ENCODE results near the gene PCLO. TPM values are rescaled to one million over a fixed set of nuclear protein-coding genes. Genes with fewer than 3 reads are reported as not detected.

Gene PCLO
- total RNA-seq, 1 donor from 2014 or later: 0.52 TPM

DNA sequence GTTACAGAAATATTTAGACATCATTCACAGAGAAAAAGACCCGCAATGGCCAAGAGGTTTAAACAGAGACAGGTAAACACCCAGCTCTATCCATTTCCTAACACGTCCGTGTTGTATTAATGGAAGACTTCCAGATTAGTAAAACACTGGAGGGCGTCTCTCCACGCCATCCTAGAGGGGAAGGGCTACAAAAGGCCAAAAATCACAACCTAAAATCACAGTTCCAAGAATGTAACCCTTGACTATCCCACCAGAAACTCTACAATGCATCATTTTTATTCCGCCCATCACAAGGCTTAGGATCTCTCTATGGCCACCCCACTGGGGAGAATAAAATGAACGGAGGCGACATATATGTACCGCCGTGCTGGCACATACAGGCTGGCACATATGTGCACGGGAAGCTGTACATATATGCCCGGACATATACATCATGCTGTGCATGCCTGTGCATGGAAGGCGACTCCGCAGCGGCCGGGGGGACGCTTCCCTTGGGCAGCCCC, 734 bp downstream of the PCLO start:
- Histone ChIP-seq H3K27ac (ENCODE audit: low read depth, low read length) (no peak overlapping the region), H3K9me3 (ENCODE audit: control insufficient read depth in 3 of 3, low read length in 3 of 3) (no peaks in the 10 kb centered on the region), H3K4me3 (ENCODE audit: low read length in 3 of 3) (peak overlapping the region in 2 of 3 donors; percentile 63), H3K4me1 (ENCODE audit: control insufficient read depth in 3 of 3, insufficient read depth in 3 of 3, low read length in 3 of 3) (peaks cover 0 to 5% (median 5%) of the 10 kb centered on the region in 3 donors), H3K27me3 (ENCODE audit: control insufficient read depth in 3 of 3, insufficient read depth in 3 of 3, low read length in 3 of 3) (peaks cover 3 to 12% (median 9%) of the 10 kb centered on the region in 3 donors), H3K36me3 (ENCODE audit: control insufficient read depth in 3 of 3, insufficient read depth in 3 of 3, low read length in 3 of 3) (no peaks in the 10 kb centered on the region), H3K9ac (ENCODE audit: low read depth in 1 of 3, low read length in 3 of 3) (peak overlapping the region in 1 of 3 donors; percentile 61)

DNA sequence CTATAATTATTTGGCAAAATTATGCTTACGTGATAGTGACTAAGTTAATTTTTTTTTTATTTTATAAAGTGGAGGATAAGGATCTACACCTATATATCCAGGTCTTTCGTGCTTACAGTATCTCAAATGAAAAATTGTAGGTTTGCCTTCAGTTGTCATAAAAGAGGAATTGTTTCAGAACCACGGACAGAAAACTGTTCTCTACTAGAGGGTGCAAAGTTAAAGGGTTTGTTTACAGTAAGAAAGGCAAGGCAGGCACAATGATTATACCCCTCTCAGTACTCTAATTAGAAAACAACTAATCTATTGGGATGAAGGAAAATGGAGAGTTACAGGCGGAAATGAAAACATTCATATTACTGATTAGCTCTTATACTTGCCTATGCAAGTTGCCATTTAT, 1.5 kb downstream of the PCLO start:
- Histone ChIP-seq H3K9me3 (ENCODE audit: control insufficient read depth in 3 of 3, low read length in 3 of 3) (no peaks in the 10 kb centered on the region), H3K27me3 (ENCODE audit: control insufficient read depth in 3 of 3, insufficient read depth in 3 of 3, low read length in 3 of 3) (peaks cover 3 to 12% (median 9%) of the 10 kb centered on the region in 3 donors), H3K4me3 (ENCODE audit: low read length in 3 of 3) (no peak overlapping the region), H3K4me1 (ENCODE audit: control insufficient read depth in 3 of 3, insufficient read depth in 3 of 3, low read length in 3 of 3) (peaks cover 0 to 5% (median 5%) of the 10 kb centered on the region in 3 donors), H3K9ac (ENCODE audit: low read depth in 1 of 3, low read length in 3 of 3) (no peak overlapping the region), H3K36me3 (ENCODE audit: control insufficient read depth in 3 of 3, insufficient read depth in 3 of 3, low read length in 3 of 3) (no peaks in the 10 kb centered on the region), H3K27ac (ENCODE audit: low read depth, low read length) (no peak overlapping the region)

DNA sequence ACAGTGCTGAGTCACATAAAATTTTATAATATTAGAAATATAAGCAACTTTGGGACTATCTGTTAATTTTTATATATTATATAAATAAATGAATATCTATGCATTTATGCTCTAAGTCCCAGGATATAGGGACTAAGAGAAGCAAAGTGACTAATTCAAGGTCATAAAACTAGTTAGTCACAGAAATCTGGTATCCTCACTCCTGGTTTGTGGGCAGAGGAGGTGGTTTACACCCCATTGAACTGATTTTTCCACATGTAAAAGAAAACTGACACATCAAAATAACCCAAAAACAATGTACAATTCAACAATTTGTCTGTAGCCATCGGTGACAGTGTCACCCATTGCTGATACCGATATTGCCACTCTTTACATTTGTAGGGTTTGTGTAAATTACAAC, 3.0 kb downstream of the PCLO start:
- Histone ChIP-seq H3K4me1 (ENCODE audit: control insufficient read depth in 3 of 3, insufficient read depth in 3 of 3, low read length in 3 of 3) (peaks cover 0 to 5% (median 5%) of the 10 kb centered on the region in 3 donors), H3K27me3 (ENCODE audit: control insufficient read depth in 3 of 3, insufficient read depth in 3 of 3, low read length in 3 of 3) (peaks cover 3 to 12% (median 9%) of the 10 kb centered on the region in 3 donors), H3K9me3 (ENCODE audit: control insufficient read depth in 3 of 3, low read length in 3 of 3) (no peaks in the 10 kb centered on the region), H3K27ac (ENCODE audit: low read depth, low read length) (no peak overlapping the region), H3K9ac (ENCODE audit: low read depth in 1 of 3, low read length in 3 of 3) (no peak overlapping the region), H3K4me3 (ENCODE audit: low read length in 3 of 3) (no peak overlapping the region), H3K36me3 (ENCODE audit: control insufficient read depth in 3 of 3, insufficient read depth in 3 of 3, low read length in 3 of 3) (no peaks in the 10 kb centered on the region)

GRCh38 chr7:83156006-83156405, 6.7 kb downstream of the PCLO start:
- H3K27me3 ChIP-seq (ENCODE audit: control insufficient read depth in 3 of 3, insufficient read depth in 3 of 3, low read length in 3 of 3): no peaks in the 10 kb centered on the region
- no peak overlapping the region for H3K4me3 ChIP-seq (ENCODE audit: low read length in 3 of 3)
- H3K4me1 ChIP-seq (ENCODE audit: control insufficient read depth in 3 of 3, insufficient read depth in 3 of 3, low read length in 3 of 3): no peaks in the 10 kb centered on the region
- H3K9me3 ChIP-seq (ENCODE audit: control insufficient read depth in 3 of 3, low read length in 3 of 3): no peaks in the 10 kb centered on the region
- no peaks in the 10 kb centered on the region for H3K36me3 ChIP-seq (ENCODE audit: control insufficient read depth in 3 of 3, insufficient read depth in 3 of 3, low read length in 3 of 3)
- H3K27ac ChIP-seq (ENCODE audit: low read depth, low read length): no peak overlapping the region
- H3K9ac ChIP-seq (ENCODE audit: low read depth in 1 of 3, low read length in 3 of 3): no peak overlapping the region

- Histone ChIP-seq H3K9me3 (ENCODE audit: control insufficient read depth in 3 of 3, low read length in 3 of 3) (no peaks in the 10 kb centered on the region), H3K27ac (ENCODE audit: low read depth, low read length) (no peak overlapping the region), H3K4me1 (ENCODE audit: control insufficient read depth in 3 of 3, insufficient read depth in 3 of 3, low read length in 3 of 3) (no peaks in the 10 kb centered on the region), H3K36me3 (ENCODE audit: control insufficient read depth in 3 of 3, insufficient read depth in 3 of 3, low read length in 3 of 3) (no peaks in the 10 kb centered on the region), H3K27me3 (ENCODE audit: control insufficient read depth in 3 of 3, insufficient read depth in 3 of 3, low read length in 3 of 3) (no peaks in the 10 kb centered on the region), H3K4me3 (ENCODE audit: low read length in 3 of 3) (no peak overlapping the region), H3K9ac (ENCODE audit: low read depth in 1 of 3, low read length in 3 of 3) (no peak overlapping the region)
Observed at GRCh38 chr7:83155407-83155806, 7.3 kb downstream of the PCLO start.

GRCh38 chr7:83153419-83153818, 9.3 kb downstream of the PCLO start:
- Histone ChIP-seq H3K9ac (ENCODE audit: low read depth in 1 of 3, low read length in 3 of 3) (no peak overlapping the region), H3K36me3 (ENCODE audit: control insufficient read depth in 3 of 3, insufficient read depth in 3 of 3, low read length in 3 of 3) (no peaks in the 10 kb centered on the region), H3K9me3 (ENCODE audit: control insufficient read depth in 3 of 3, low read length in 3 of 3) (no peaks in the 10 kb centered on the region), H3K4me1 (ENCODE audit: control insufficient read depth in 3 of 3, insufficient read depth in 3 of 3, low read length in 3 of 3) (no peaks in the 10 kb centered on the region), H3K27me3 (ENCODE audit: control insufficient read depth in 3 of 3, insufficient read depth in 3 of 3, low read length in 3 of 3) (no peaks in the 10 kb centered on the region), H3K4me3 (ENCODE audit: low read length in 3 of 3) (no peak overlapping the region), H3K27ac (ENCODE audit: low read depth, low read length) (no peak overlapping the region)

DNA sequence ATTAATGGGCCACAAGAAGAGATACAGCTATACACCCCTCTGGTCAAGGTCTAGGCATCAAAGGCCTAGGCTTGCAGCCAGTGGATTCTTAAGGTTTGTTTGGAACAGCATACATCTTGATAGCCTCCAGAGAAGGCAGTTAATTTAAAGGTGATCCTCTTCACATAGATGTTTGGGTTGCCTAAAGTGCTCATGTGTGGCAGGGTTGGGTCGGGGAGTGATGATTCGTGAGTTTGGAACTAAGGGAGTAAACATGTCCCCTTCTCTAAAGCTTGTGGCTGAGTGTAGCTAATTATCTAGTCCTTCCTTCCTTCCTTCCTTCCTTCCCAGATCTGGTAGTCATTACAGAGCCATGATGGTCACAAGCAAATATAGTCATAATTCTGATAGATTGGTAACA, 12.4 kb downstream of the PCLO start:
- Histone ChIP-seq H3K27ac (ENCODE audit: low read depth, low read length) (no peak overlapping the region), H3K4me1 (ENCODE audit: control insufficient read depth in 3 of 3, insufficient read depth in 3 of 3, low read length in 3 of 3) (no peaks in the 10 kb centered on the region), H3K4me3 (ENCODE audit: low read length in 3 of 3) (no peak overlapping the region), H3K27me3 (ENCODE audit: control insufficient read depth in 3 of 3, insufficient read depth in 3 of 3, low read length in 3 of 3) (no peaks in the 10 kb centered on the region), H3K9me3 (ENCODE audit: control insufficient read depth in 3 of 3, low read length in 3 of 3) (no peaks in the 10 kb centered on the region), H3K9ac (ENCODE audit: low read depth in 1 of 3, low read length in 3 of 3) (no peak overlapping the region), H3K36me3 (ENCODE audit: control insufficient read depth in 3 of 3, insufficient read depth in 3 of 3, low read length in 3 of 3) (no peaks in the 10 kb centered on the region)

DNA sequence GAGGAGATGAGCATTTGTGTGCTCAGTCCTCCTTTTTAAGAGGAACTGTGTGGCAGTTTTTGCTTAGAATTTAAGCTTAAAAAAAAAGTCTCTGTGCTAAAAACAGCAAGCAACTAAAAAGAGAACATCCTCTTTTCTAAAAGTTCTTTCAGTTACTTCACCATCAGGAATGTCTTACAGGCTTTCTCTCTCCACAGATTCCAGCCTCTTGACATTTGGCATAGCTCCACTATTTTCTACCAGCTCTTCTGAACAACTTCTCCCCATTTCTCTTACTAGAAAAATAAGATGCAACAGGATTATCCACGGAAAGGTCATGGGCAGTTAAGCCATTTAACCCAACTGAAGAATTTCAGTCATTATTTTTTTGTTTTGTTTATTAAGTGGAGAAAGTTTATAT, 13.2 kb downstream of the PCLO start:
- no peak overlapping the region for H3K4me3 ChIP-seq (ENCODE audit: low read length in 3 of 3)
- H3K4me1 ChIP-seq (ENCODE audit: control insufficient read depth in 3 of 3, insufficient read depth in 3 of 3, low read length in 3 of 3): no peaks in the 10 kb centered on the region
- no peaks in the 10 kb centered on the region for H3K9me3 ChIP-seq (ENCODE audit: control insufficient read depth in 3 of 3, low read length in 3 of 3)
- no peak overlapping the region for H3K27ac ChIP-seq (ENCODE audit: low read depth, low read length)
- H3K9ac ChIP-seq (ENCODE audit: low read depth in 1 of 3, low read length in 3 of 3): no peak overlapping the region
- H3K27me3 ChIP-seq (ENCODE audit: control insufficient read depth in 3 of 3, insufficient read depth in 3 of 3, low read length in 3 of 3): no peaks in the 10 kb centered on the region
- H3K36me3 ChIP-seq (ENCODE audit: control insufficient read depth in 3 of 3, insufficient read depth in 3 of 3, low read length in 3 of 3): no peaks in the 10 kb centered on the region

DNA sequence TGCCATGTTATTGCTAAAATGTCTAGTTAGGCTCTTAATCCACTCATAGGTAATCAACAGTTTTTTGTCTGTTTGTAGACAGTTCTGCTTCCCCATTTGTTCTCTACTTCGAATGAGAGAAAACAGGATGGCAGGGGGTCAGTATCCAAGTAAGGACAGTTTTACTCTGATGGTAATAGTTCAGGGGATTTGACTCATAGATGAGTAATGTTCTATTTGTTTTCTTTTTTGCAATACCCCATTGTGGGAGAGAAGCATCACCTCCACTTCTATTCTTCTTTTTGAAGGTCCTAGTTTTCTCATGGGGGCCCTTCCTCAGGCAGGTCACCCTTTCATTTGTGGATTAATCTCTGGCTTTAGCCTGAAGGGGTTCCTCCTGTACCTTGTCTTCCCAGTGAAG, 13.9 kb downstream of the PCLO start:
- Histone ChIP-seq H3K9ac (ENCODE audit: low read depth in 1 of 3, low read length in 3 of 3) (no peak overlapping the region), H3K9me3 (ENCODE audit: control insufficient read depth in 3 of 3, low read length in 3 of 3) (no peaks in the 10 kb centered on the region), H3K4me3 (ENCODE audit: low read length in 3 of 3) (no peak overlapping the region)

GRCh38 chr7:83143107-83143506, 19.6 kb downstream of the PCLO start:
- Histone ChIP-seq H3K4me3 (ENCODE audit: low read length in 3 of 3) (no peak overlapping the region), H3K27me3 (ENCODE audit: control insufficient read depth in 3 of 3, insufficient read depth in 3 of 3, low read length in 3 of 3) (no peaks in the 10 kb centered on the region), H3K27ac (ENCODE audit: low read depth, low read length) (no peak overlapping the region), H3K4me1 (ENCODE audit: control insufficient read depth in 3 of 3, insufficient read depth in 3 of 3, low read length in 3 of 3) (no peaks in the 10 kb centered on the region), H3K9me3 (ENCODE audit: control insufficient read depth in 3 of 3, low read length in 3 of 3) (no peaks in the 10 kb centered on the region), H3K9ac (ENCODE audit: low read depth in 1 of 3, low read length in 3 of 3) (no peak overlapping the region), H3K36me3 (ENCODE audit: control insufficient read depth in 3 of 3, insufficient read depth in 3 of 3, low read length in 3 of 3) (no peaks in the 10 kb centered on the region)

More for the DNA sequence above, 13.9 kb downstream of the PCLO start:
- H3K36me3 ChIP-seq (ENCODE audit: control insufficient read depth in 3 of 3, insufficient read depth in 3 of 3, low read length in 3 of 3): no peaks in the 10 kb centered on the region
- no peak overlapping the region for H3K27ac ChIP-seq (ENCODE audit: low read depth, low read length)
- no peaks in the 10 kb centered on the region for H3K4me1 ChIP-seq (ENCODE audit: control insufficient read depth in 3 of 3, insufficient read depth in 3 of 3, low read length in 3 of 3)
- H3K27me3 ChIP-seq (ENCODE audit: control insufficient read depth in 3 of 3, insufficient read depth in 3 of 3, low read length in 3 of 3): no peaks in the 10 kb centered on the region

DNA sequence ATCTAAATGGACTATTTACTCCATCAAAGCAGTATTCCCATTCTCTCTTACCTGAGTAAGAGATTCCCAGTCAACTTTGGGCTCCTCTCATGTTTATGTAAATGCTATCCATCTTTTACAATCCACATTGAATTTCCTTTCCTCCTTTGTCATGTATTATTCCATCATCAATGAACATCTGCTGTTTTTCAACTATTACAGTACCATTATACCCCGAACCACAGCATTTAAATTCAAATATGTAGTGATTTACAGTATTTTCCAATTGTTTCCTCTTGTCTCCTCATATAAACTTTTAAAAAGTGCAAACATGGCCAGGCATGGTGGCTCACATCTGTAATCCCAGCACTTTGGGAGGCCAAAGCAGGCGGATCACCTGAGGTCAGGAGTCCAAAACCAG, 20.3 kb downstream of the PCLO start:
- Histone ChIP-seq H3K9ac (ENCODE audit: low read depth in 1 of 3, low read length in 3 of 3) (no peak overlapping the region), H3K4me1 (ENCODE audit: control insufficient read depth in 3 of 3, insufficient read depth in 3 of 3, low read length in 3 of 3) (no peaks in the 10 kb centered on the region), H3K36me3 (ENCODE audit: control insufficient read depth in 3 of 3, insufficient read depth in 3 of 3, low read length in 3 of 3) (no peaks in the 10 kb centered on the region), H3K27me3 (ENCODE audit: control insufficient read depth in 3 of 3, insufficient read depth in 3 of 3, low read length in 3 of 3) (no peaks in the 10 kb centered on the region), H3K9me3 (ENCODE audit: control insufficient read depth in 3 of 3, low read length in 3 of 3) (no peaks in the 10 kb centered on the region), H3K27ac (ENCODE audit: low read depth, low read length) (no peak overlapping the region), H3K4me3 (ENCODE audit: low read length in 3 of 3) (no peak overlapping the region)

Data from skeletal muscle tissue (tissue), 4 donors.